H1 (cell line): ENCODE data around the gene CEACAM8. TPM values are rescaled to one million over a fixed set of nuclear protein-coding genes. Genes with fewer than 3 reads are reported as not detected.

ENCODE experiments used
- CTCF ChIA-PET: fragments of 300-600 bp; sonication (Branson Sonifier 250); formaldehyde crosslinking; loops from one replicate; lab custom pipeline; 2021; ENCODE audit not compliant: partially characterized antibody; lab: Charles Lee
- POLR2A ChIA-PET: fragments of 300-600 bp; sonication (Branson Sonifier 250); formaldehyde crosslinking; loops from one replicate; lab custom pipeline; 2021; ENCODE audit warnings: inconsistent platforms; ENCODE audit not compliant: partially characterized antibody; lab: Charles Lee
- DNase-seq, 2 experiments: peaks; one replicate each; pipeline versions ENCODE4 v3.0.0 to v3.0.0-alpha.2; 2010 to 2022; ENCODE audit warnings: low spot score in 2 of 2, low read depth in 1 of 2, mixed read lengths in 1 of 2
- FAIRE-seq: peaks from 2 replicates; lab custom pipeline; 2011; peaks lifted over from hg19 to GRCh38; lab: Jason Lieb, UNC
- H2AFZ ChIP-seq: 2 replicates; pipeline ENCODE4 v1.8.1; 2012; ENCODE audit warnings: low read length, inconsistent platforms
- H2AK5ac ChIP-seq: 2 replicates; pipeline ENCODE4 v1.6.1; 2013; ENCODE audit warnings: low read depth, low read length
- H2BK120ac ChIP-seq: replicated peaks from 2 replicates; pipeline ENCODE3; 2013; ENCODE audit warnings: low read depth, low read length, inconsistent platforms
- H2BK12ac ChIP-seq: 2 replicates; pipeline ENCODE4 v1.6.1; 2013; ENCODE audit warnings: low read depth, low read length
- H2BK15ac ChIP-seq: 2 replicates; pipeline ENCODE4 v1.6.1; 2013; ENCODE audit warnings: low read length
- H2BK20ac ChIP-seq: 2 replicates; pipeline ENCODE4 v1.6.1; 2013; ENCODE audit warnings: low read length
- H2BK5ac ChIP-seq: 2 replicates; pipeline ENCODE4 v1.6.1; 2013; ENCODE audit warnings: low read depth, low read length
- H3K14ac ChIP-seq: 2 replicates; pipeline ENCODE4 v1.6.1; 2013; ENCODE audit warnings: inconsistent platforms; ENCODE audit not compliant: insufficient read length
- H3K18ac ChIP-seq: 2 replicates; pipeline ENCODE4 v1.6.1; 2013; ENCODE audit warnings: low read length; ENCODE audit errors: extremely low read depth
- H3K23ac ChIP-seq: 2 replicates; pipeline ENCODE4 v1.6.1; 2013; ENCODE audit warnings: inconsistent platforms; ENCODE audit not compliant: insufficient read length
- H3K23me2 ChIP-seq: 2 replicates; pipeline ENCODE4 v1.6.1; 2013; ENCODE audit warnings: low read depth, low read length
- H3K27ac ChIP-seq: 2 replicates; pipeline ENCODE4 v1.6.1; 2011; ENCODE audit warnings: low read depth, low read length, inconsistent platforms
- H3K27me3 ChIP-seq, 4 experiments: replicated peaks in 1 of 4; 1 replicate in 1 of 4; 2 replicates in 3 of 4; pipeline versions ENCODE4 v1.6.1 to v1.8.1; 2011 to 2013; ENCODE audit warnings: low read length in 3 of 4, mild to moderate bottlenecking in 3 of 4, inconsistent platforms in 2 of 4, mixed read lengths in 2 of 4, moderate library complexity in 1 of 4; ENCODE audit not compliant: control insufficient read depth in 3 of 4, insufficient read depth in 3 of 4; ENCODE audit errors: extremely low read depth in 1 of 4
- H3K36me3 ChIP-seq, 4 experiments: 2 replicates each; pipeline versions ENCODE4 v1.6.1 to v1.8.1; 2011 to 2013; ENCODE audit warnings: mild to moderate bottlenecking in 4 of 4, low read length in 3 of 4, moderate library complexity in 2 of 4, control low read depth in 1 of 4, inconsistent platforms in 1 of 4; ENCODE audit not compliant: insufficient read depth in 4 of 4, control insufficient read depth in 2 of 4
- H3K4ac ChIP-seq: replicated peaks from 2 replicates; pipeline ENCODE3; 2013; ENCODE audit warnings: low read length, low read depth, mixed read lengths, inconsistent platforms; ENCODE audit not compliant: insufficient read length
- H3K4me1 ChIP-seq, 4 experiments: replicated peaks in 1 of 4; 1 replicate in 1 of 4; 2 replicates in 3 of 4; pipeline versions ENCODE4 v1.6.1 to v1.8.1; 2011 to 2013; ENCODE audit warnings: low read length in 3 of 4, inconsistent platforms in 2 of 4, mixed read lengths in 1 of 4; ENCODE audit not compliant: insufficient read depth in 4 of 4, control insufficient read depth in 3 of 4
- H3K4me2 ChIP-seq, 2 experiments: 2 replicates each; pipeline versions ENCODE4 v1.6.1 to v1.8.1; 2011 to 2013; ENCODE audit warnings: low read depth in 2 of 2, low read length in 2 of 2, control low read depth in 1 of 2, inconsistent platforms in 1 of 2, mild to moderate bottlenecking in 1 of 2; ENCODE audit not compliant: insufficient read depth in 1 of 2
- H3K4me3 ChIP-seq, 4 experiments: fragments of 200-600, 300-600 bp in 1 of 4; sonication (generic), shearing (Covaris generic), sonication (Bioruptor Twin) in 1 of 4; 2 replicates each; pipeline versions ENCODE4 v1.5.1 to v1.8.1; 2011 to 2016; ENCODE audit warnings: low read length in 4 of 4, low read depth in 3 of 4, control low read depth in 2 of 4, inconsistent platforms in 2 of 4, mild to moderate bottlenecking in 2 of 4, mixed read lengths in 1 of 4, moderate library complexity in 1 of 4; ENCODE audit not compliant: insufficient read depth in 2 of 4; ENCODE audit errors: extremely low read depth in 1 of 4
- H3K56ac ChIP-seq: replicated peaks from 2 replicates; pipeline ENCODE3; 2013; ENCODE audit warnings: low read depth, mild to moderate bottlenecking, mixed read lengths, low read length, inconsistent platforms; ENCODE audit not compliant: insufficient read length
- H3K79me1 ChIP-seq: 2 replicates; pipeline ENCODE4 v1.6.1; 2013; ENCODE audit warnings: low read depth, low read length, control low read depth
- H3K79me2 ChIP-seq, 2 experiments: 2 replicates each; pipeline versions ENCODE4 v1.6.1 to v1.8.1; 2012 to 2013; ENCODE audit warnings: low read length in 2 of 2, mild to moderate bottlenecking in 2 of 2, inconsistent platforms in 1 of 2; ENCODE audit not compliant: insufficient read depth in 2 of 2, control insufficient read depth in 1 of 2
- H3K9ac ChIP-seq, 4 experiments: replicated peaks in 1 of 4; 1 replicate in 1 of 4; 2 replicates in 3 of 4; pipeline versions ENCODE4 v1.6.1 to v1.8.1; 2011 to 2013; ENCODE audit warnings: low read depth in 3 of 4, low read length in 3 of 4, control low read depth in 2 of 4, mild to moderate bottlenecking in 2 of 4, moderate library complexity in 2 of 4, inconsistent platforms in 1 of 4; ENCODE audit errors: extremely low read depth in 1 of 4
- H3K9me3 ChIP-seq, 2 experiments: 2 replicates each; pipeline versions ENCODE4 v1.6.1 to v1.8.1; 2012 to 2013; ENCODE audit warnings: mild to moderate bottlenecking in 2 of 2, moderate library complexity in 2 of 2, control low read depth in 1 of 2, inconsistent platforms in 1 of 2, low read depth in 1 of 2, low read length in 1 of 2, mixed read lengths in 1 of 2; ENCODE audit not compliant: insufficient read depth in 2 of 2
- H4K20me1 ChIP-seq, 2 experiments: replicated peaks in 1 of 2; 2 replicates each; pipeline versions ENCODE3 to v1.8.1; 2011 to 2013; ENCODE audit warnings: inconsistent platforms in 2 of 2, low read length in 2 of 2, mild to moderate bottlenecking in 1 of 2; ENCODE audit not compliant: insufficient read depth in 2 of 2, control insufficient read depth in 1 of 2
- H4K5ac ChIP-seq: 2 replicates; pipeline ENCODE4 v1.6.1; 2013; ENCODE audit warnings: low read length, low read depth, mixed read lengths, inconsistent platforms; ENCODE audit not compliant: insufficient read length
- H4K8ac ChIP-seq: 2 replicates; pipeline ENCODE4 v1.8.0; 2013; ENCODE audit warnings: mild to moderate bottlenecking, moderate library complexity, low read length, inconsistent platforms; ENCODE audit not compliant: insufficient read depth; ENCODE audit errors: extremely low read depth
- H4K91ac ChIP-seq: replicated peaks from 2 replicates; pipeline ENCODE3; 2013; ENCODE audit warnings: low read length, mixed read lengths, inconsistent platforms; ENCODE audit not compliant: insufficient read length
- CEBPB ChIP-seq: IDR thresholded peaks from 2 replicates; pipeline ENCODE4 v1.6.1; 2012; ENCODE audit warnings: low read depth, low read length
- CTBP2 ChIP-seq: IDR thresholded peaks from 2 replicates; pipeline ENCODE4 v1.7.0; 2011; ENCODE audit warnings: borderline replicate concordance, mild to moderate bottlenecking, moderate library complexity, mixed read lengths, low read length; ENCODE audit not compliant: insufficient read depth, insufficient read length
- EZH2 ChIP-seq: fragments of 200-600 bp; sonication (generic); IDR thresholded peaks from 2 replicates; pipeline ENCODE4 v1.7.1; 2012; ENCODE audit warnings: low read depth, mild to moderate bottlenecking, moderate library complexity, low read length, inconsistent platforms; ENCODE audit not compliant: severe bottlenecking
- GTF2F1 ChIP-seq: IDR thresholded peaks from 2 replicates; pipeline ENCODE4 v1.6.1; 2012; ENCODE audit warnings: low read depth, low read length, improper control_type of control experiment, borderline replicate concordance
- RAD21 ChIP-seq, 2 experiments: IDR thresholded peaks in 1 of 2; conservative IDR thresholded peaks in 1 of 2; 2 replicates each; pipeline ENCODE4 v1.6.1; 2011; ENCODE audit warnings: low read depth in 2 of 2, low read length in 2 of 2, improper control_type of control experiment in 1 of 2, inconsistent platforms in 1 of 2, mild to moderate bottlenecking in 1 of 2, moderate library complexity in 1 of 2
- SRF ChIP-seq: IDR thresholded peaks from 2 replicates; pipeline ENCODE4 v1.6.1; 2011; ENCODE audit warnings: mild to moderate bottlenecking, low read depth, low read length, moderate library complexity
- SUZ12 ChIP-seq: fragments of 200-600 bp; sonication (generic); IDR thresholded peaks from 2 replicates; pipeline ENCODE4 v1.6.1; 2012; ENCODE audit warnings: mild to moderate bottlenecking, inconsistent platforms, low read length, moderate library complexity, mixed read lengths
- TAF1 ChIP-seq: IDR thresholded peaks from 2 replicates; pipeline ENCODE4 v1.6.1; 2011; ENCODE audit warnings: mild to moderate bottlenecking, low read depth, low read length
- YY1 ChIP-seq: IDR thresholded peaks from 2 replicates; pipeline ENCODE4 v1.6.1; 2011; ENCODE audit warnings: low read depth, mild to moderate bottlenecking, low read length
- WGBS, 2 experiments: shearing (Covaris generic) in 1 of 2; methylation state at CpG; one replicate each; pipeline versions ENCODE4 v1.1.6 to v1.1.7; 2013 to 2015; ENCODE audit warnings: low lambda C conversion rate in 2 of 2, mixed read lengths in 2 of 2, inconsistent platforms in 1 of 2, low coverage in 1 of 2, missing lambda C conversion rate in 1 of 2; ENCODE audit not compliant: insufficient replicate concordance in 2 of 2, insufficient coverage in 1 of 2, insufficient read length in 1 of 2; ENCODE audit errors: extremely low coverage in 1 of 2, missing lambda C conversion rate in 1 of 2; 5-methylcytosine and 5-hydroxymethylcytosine counted together
- polyA plus RNA-seq, 7 experiments: library from polyadenylated mRNA; depleted of rRNA in 3 of 7; stranded (reverse) in 5 of 7; unstranded in 2 of 7; fragments of >200 nt in 5 of 7; fragments of 200-250 nt in 2 of 7; gene quantifications; 1 replicate in 5 of 7; 2 replicates in 1 of 7; 4 replicates in 1 of 7; pipeline versions ENCODE4 v1.2.1 to v1.2.3, GENCODE V29; 2011 to 2013; ENCODE audit warnings: missing spikeins in 2 of 7, mixed read lengths in 2 of 7
- total RNA-seq: library from RNA; stranded (reverse); fragmentation: NEBNext Ultra II Directional; extraction: Animal tissue kit (Norgen Biotek cat#: 25700); gene quantifications from 2 replicates; pipeline ENCODE4 v1.2.1, GENCODE V29; 2021
- TF ChIP-seq, protein P1 (sequence below): IDR thresholded peaks from 2 replicates; pipeline ENCODE4 v1.6.1; 2012; ENCODE audit warnings: inconsistent platforms
- TF ChIP-seq, protein P2 (sequence below), 3 experiments: IDR thresholded peaks; 1 replicate in 2 of 3; 2 replicates in 1 of 3; pipeline versions ENCODE4 v1.5.1 to v1.6.1; 2011; ENCODE audit warnings: low read length in 3 of 3, mild to moderate bottlenecking in 3 of 3, inconsistent platforms in 2 of 3, low read depth in 1 of 3, moderate library complexity in 1 of 3; ENCODE audit not compliant: insufficient read depth in 1 of 3; ENCODE audit errors: control extremely low read depth in 1 of 3

CEACAM8 gene
- total and polyA plus RNA-seq, 2 of the 8 experiments (the other 6 are each of a cell fraction or from before 2014, with no cell fraction given), result not detected

DNA sequence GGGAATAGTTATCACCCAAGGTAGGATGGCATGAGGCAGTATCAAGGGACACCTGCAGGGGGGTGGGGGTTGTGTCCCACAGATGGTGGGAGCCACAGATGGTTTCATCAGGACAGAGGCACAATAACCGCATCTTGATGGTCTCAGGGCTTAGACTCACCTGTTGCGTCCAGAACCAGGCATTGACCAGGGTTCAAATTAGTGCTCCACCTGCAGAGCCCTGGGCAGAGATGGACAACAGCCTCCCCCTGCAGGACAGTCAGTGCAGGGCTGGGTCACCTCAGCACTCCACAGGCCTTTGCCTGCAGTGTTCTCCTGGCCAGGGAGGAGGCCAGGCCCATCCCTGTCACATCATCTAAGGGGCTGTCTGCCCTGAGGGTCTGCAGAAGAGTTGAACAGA, 51.9 kb downstream of the CEACAM8 start:
- Histone ChIP-seq H3K56ac (no peak overlapping the region), H2BK120ac (no peak overlapping the region), H3K23ac (no peak overlapping the region), H3K4me2 (no peak overlapping the region), H3K23me2 (no peaks in the 10 kb centered on the region), H2BK5ac (no peak overlapping the region), H2AK5ac (no peak overlapping the region), H3K18ac (no peak overlapping the region), H3K79me1 (no peaks in the 10 kb centered on the region), H2BK20ac (no peak overlapping the region), H3K14ac (no peak overlapping the region), H4K5ac (no peak overlapping the region), H3K9ac (no peak overlapping the region), H3K9me3 (no peaks in the 10 kb centered on the region), H4K20me1 (no peaks in the 10 kb centered on the region), H2BK15ac (no peak overlapping the region; the same call in 1 of the 2 replicates), H3K4me3 (no peak overlapping the region), H3K36me3 (no peaks in the 10 kb centered on the region), H3K4me1 (peaks cover 4 to 12% (median 9%) of the 10 kb centered on the region in 4 experiments), H3K27ac (no peak overlapping the region), H3K4ac (no peak overlapping the region), H4K8ac (no peak overlapping the region; the same call in 1 of the 2 replicates), H2BK12ac (no peak overlapping the region), H3K27me3 (no peaks in the 10 kb centered on the region; a peak in 4 of 7 replicates), H4K91ac (no peak overlapping the region), H2AFZ (no peak overlapping the region), H3K79me2 (no peaks in the 10 kb centered on the region)
- FAIRE-seq, result no peak
- CTCF ChIA-PET, result interaction anchor here (0.6 to 3.6 kb wide), 19 partner anchors 10 to 106 kb away, joined by 3 to 37 read pairs (median 5); partner anchors contain the start of gene CEACAM1
- POLR2A ChIA-PET, result no interaction called here
- 87% methylated on average over 2 of the region's 2 CpGs; no CpG with 5 or more reads in 1 of the 2 experiments for WGBS, 2 experiments
- no peak for DNase-seq
- TF ChIP-seq RAD21 (IDR thresholded peaks at IDR 0.05 in 1 of 2, conservative IDR thresholded peaks at IDR 0.05 in 1 of 2; ENCODE audit: low read depth in 2 of 2, low read length in 2 of 2) (peak; percentile 40 to 58; a peak in 3 of 4 replicates), CTBP2 (no peak), SRF (no peak), YY1 (no peak), TAF1 (no peak), CEBPB (no peak), SUZ12 (no peak), GTF2F1 (no peak), EZH2 (no peak)
- TF ChIP-seq, protein P1, sequence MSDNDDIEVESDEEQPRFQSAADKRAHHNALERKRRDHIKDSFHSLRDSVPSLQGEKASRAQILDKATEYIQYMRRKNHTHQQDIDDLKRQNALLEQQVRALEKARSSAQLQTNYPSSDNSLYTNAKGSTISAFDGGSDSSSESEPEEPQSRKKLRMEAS, result no peak
- TF ChIP-seq, protein P2, sequence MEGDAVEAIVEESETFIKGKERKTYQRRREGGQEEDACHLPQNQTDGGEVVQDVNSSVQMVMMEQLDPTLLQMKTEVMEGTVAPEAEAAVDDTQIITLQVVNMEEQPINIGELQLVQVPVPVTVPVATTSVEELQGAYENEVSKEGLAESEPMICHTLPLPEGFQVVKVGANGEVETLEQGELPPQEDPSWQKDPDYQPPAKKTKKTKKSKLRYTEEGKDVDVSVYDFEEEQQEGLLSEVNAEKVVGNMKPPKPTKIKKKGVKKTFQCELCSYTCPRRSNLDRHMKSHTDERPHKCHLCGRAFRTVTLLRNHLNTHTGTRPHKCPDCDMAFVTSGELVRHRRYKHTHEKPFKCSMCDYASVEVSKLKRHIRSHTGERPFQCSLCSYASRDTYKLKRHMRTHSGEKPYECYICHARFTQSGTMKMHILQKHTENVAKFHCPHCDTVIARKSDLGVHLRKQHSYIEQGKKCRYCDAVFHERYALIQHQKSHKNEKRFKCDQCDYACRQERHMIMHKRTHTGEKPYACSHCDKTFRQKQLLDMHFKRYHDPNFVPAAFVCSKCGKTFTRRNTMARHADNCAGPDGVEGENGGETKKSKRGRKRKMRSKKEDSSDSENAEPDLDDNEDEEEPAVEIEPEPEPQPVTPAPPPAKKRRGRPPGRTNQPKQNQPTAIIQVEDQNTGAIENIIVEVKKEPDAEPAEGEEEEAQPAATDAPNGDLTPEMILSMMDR (IDR thresholded peaks at IDR 0.05; ENCODE audit: control extremely low read depth in 1 of 3, insufficient read depth in 1 of 3, low read depth in 1 of 3, low read length in 3 of 3), result peak; percentile 48 to 58 (median 54)
